T-cell (primary cell): ENCODE data around the gene MAP3K9. TPM values are rescaled to one million over a fixed set of nuclear protein-coding genes. Genes with fewer than 3 reads are reported as not detected.

Experiments
- ATAC-seq, 4 experiments: fragments of 200-7000 bp in 3 of 4; fragments of 150-1000 bp in 1 of 4; cut with Tn5 transposase; replicated peaks in 1 of 4; 1 replicate in 3 of 4; 2 replicates in 1 of 4; pipeline ENCODE4 v1.10.0; 2021; ENCODE audit warnings: moderate library complexity in 3 of 4, mild to moderate bottlenecking in 2 of 4, moderate number of reproducible peaks in 1 of 4
- CTCF ChIA-PET, 2 donors: fragments of 300-600 bp; sonication (Branson Sonifier 250); formaldehyde crosslinking; loops; one replicate each; lab custom pipeline; 2022; ENCODE audit warnings: antibody characterized with exemption in 2 of 2; lab: Charles Lee
- POLR2A ChIA-PET, 2 donors: fragments of 300-600 bp; sonication (Branson Sonifier 250); formaldehyde crosslinking; loops; one replicate each; lab custom pipeline; 2022; ENCODE audit warnings: antibody characterized with exemption in 2 of 2; lab: Charles Lee
- DNase-seq, 35 experiments: peaks; one replicate each; pipeline versions ENCODE4 v3.0.0 to v3.0.0-alpha.2; 2013 to 2023
- H3K27ac ChIP-seq: one replicate; pipeline ENCODE4 v1.5.1; 2013; ENCODE audit warnings: low read length
- H3K27me3 ChIP-seq, 2 experiments: replicated peaks in 1 of 2; 1 replicate in 1 of 2; 2 replicates in 1 of 2; pipeline versions ENCODE4 v1.6.1 to v1.7.0; 2013; ENCODE audit warnings: low read length in 1 of 2, mixed read lengths in 1 of 2; ENCODE audit not compliant: control insufficient read depth in 2 of 2, insufficient read depth in 2 of 2; ENCODE audit errors: extremely low read depth in 1 of 2
- H3K36me3 ChIP-seq, 2 donors: 1 replicate in 1 of 2; 2 replicates in 1 of 2; pipeline versions ENCODE4 v1.6.1 to v1.7.0; 2013; ENCODE audit warnings: low read length in 1 of 2; ENCODE audit not compliant: control insufficient read depth in 2 of 2, insufficient read depth in 1 of 2; ENCODE audit errors: extremely low read depth in 1 of 2
- H3K4me1 ChIP-seq, 2 experiments: 1 replicate in 1 of 2; 2 replicates in 1 of 2; pipeline versions ENCODE4 v1.6.1 to v1.7.0; 2013; ENCODE audit warnings: low read length in 2 of 2, mixed read lengths in 1 of 2; ENCODE audit not compliant: insufficient read depth in 2 of 2, control insufficient read depth in 1 of 2; ENCODE audit errors: extremely low read depth in 1 of 2
- H3K4me3 ChIP-seq, 2 donors: 1 replicate in 1 of 2; 2 replicates in 1 of 2; pipeline versions ENCODE4 v1.5.1 to v1.7.0; 2013; ENCODE audit warnings: mild to moderate bottlenecking in 2 of 2, low read length in 1 of 2, moderate library complexity in 1 of 2; ENCODE audit not compliant: control insufficient read depth in 1 of 2; ENCODE audit errors: extremely low read depth in 1 of 2
- H3K9me3 ChIP-seq: 2 replicates; pipeline ENCODE4 v1.7.0; 2013
- H3K27ac Mint-ChIP-seq, 2 donors: one replicate each; pipeline ENCODE4 v1.8.0; 2020 to 2021; ENCODE audit warnings: mild to moderate bottlenecking in 2 of 2, mixed read lengths in 2 of 2
- H3K27me3 Mint-ChIP-seq, 2 donors: one replicate each; pipeline ENCODE4 v1.8.0; 2021 to 2022; ENCODE audit warnings: mixed read lengths in 2 of 2
- H3K36me3 Mint-ChIP-seq: one replicate; pipeline ENCODE4 v1.8.0; 2021; ENCODE audit warnings: mixed read lengths
- H3K4me1 Mint-ChIP-seq, 3 donors: one replicate each; pipeline ENCODE4 v1.8.0; 2020 to 2022; ENCODE audit warnings: mixed read lengths in 3 of 3, mild to moderate bottlenecking in 1 of 3
- H3K4me3 Mint-ChIP-seq, 3 donors: one replicate each; pipeline ENCODE4 v1.8.0; 2020 to 2022; ENCODE audit warnings: mild to moderate bottlenecking in 3 of 3, mixed read lengths in 3 of 3, moderate library complexity in 3 of 3
- H3K9me3 Mint-ChIP-seq, 3 donors: one replicate each; pipeline ENCODE4 v1.8.0; 2020 to 2022; ENCODE audit warnings: mixed read lengths in 3 of 3
- WGBS: methylation state at CpG from one replicate; pipeline ENCODE4 v1.1.5; 2013; ENCODE audit warnings: missing lambda C conversion rate; ENCODE audit not compliant: insufficient coverage; 5-methylcytosine and 5-hydroxymethylcytosine counted together
- total RNA-seq, 35 experiments: library from RNA in 6 of 35; stranded (reverse) in 6 of 35; fragments of 120-200 nt in 1 of 35; gene quantifications; one replicate each; pipeline versions ENCODE4 v1.2.1 to v1.2.4 and lab custom pipeline; 2013 to 2026

MAP3K9 gene
- total RNA-seq, 5 donors from 2014 or later (not counting 1 experiment from before 2014, with no cell fraction given): 4.8 to 7.0 (median 6.6) TPM

DNA sequence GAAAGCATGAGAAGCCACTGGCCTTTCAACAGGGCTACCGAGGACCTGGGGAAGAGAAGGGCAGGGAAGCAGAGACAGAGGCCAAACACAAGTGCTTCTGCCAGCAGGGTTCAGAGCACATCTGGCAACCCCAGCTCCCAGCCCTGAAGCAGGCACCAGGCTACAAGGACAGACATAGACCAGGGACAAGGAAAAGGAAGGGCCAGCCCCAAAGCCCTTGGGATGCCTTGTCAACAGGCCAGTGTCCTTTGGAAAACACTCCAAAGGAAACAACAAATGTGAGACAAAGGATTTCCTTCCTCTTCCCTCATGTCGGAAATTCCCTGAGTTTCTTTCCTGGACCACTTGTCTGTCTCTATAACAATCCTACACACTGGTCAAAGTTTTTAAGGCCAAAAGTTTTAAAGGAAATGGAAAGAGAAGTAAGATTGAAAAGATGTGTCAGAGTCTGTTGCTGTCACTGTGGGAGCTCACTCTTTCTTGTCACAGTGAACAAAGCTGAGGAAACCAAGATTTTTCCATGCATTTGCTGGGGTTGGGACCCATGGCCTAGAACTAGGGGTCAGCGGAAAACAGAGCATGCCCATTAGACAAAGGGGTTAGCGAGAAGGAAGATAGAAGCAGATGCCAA lies 108.2 kb downstream of the MAP3K9 start:
- ATAC-seq (no peak), DNase-seq (no peak)
- Mint-ChIP-seq H3K4me3 (no peak overlapping the region), H3K27ac (no peak overlapping the region), H3K9me3 (no peaks in the 10 kb centered on the region), H3K27me3 (no peaks in the 10 kb centered on the region), H3K36me3 (no peaks in the 10 kb centered on the region), H3K4me1 (no peaks in the 10 kb centered on the region)
- ChIA-PET CTCF (interaction anchor here in 1 of 2 donors (0.6 kb wide), 1 partner anchor 14 kb away, joined by 3 read pairs; no protein-coding TSS in a partner anchor), POLR2A (no interaction called here)
- no peaks in the 10 kb centered on the region for H3K36me3 ChIP-seq
- H3K4me3 ChIP-seq: no peak overlapping the region
- 78% methylated on average over 3 of the region's 4 CpGs for WGBS
- H3K4me1 ChIP-seq: no peaks in the 10 kb centered on the region
- H3K27ac ChIP-seq: no peak overlapping the region
- peaks cover 0 to 7% of the 10 kb centered on the region in 2 experiments for H3K27me3 ChIP-seq
- H3K9me3 ChIP-seq: no peaks in the 10 kb centered on the region

DNA sequence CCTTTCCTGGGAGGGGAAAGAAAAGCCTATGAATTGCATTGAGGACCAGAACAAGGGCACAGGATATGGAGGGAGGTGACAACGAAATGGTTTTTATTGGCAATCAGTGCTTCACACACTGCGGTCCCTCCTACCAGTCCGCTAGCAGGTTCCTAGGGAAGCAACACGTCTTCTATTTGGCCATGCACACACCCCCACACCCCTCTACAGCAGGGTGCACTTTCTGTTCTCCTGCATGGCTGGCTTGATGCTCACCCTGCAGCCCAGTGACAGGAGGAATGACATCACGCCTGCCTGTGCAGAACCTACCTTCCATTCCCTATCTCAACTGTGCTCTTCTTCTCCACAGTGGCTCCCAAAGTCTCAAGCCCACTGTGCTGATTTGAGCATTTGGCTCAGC lies 109.7 kb downstream of the MAP3K9 start:
- peaks cover 0 to 7% of the 10 kb centered on the region in 2 experiments for H3K27me3 ChIP-seq
- H3K27ac ChIP-seq: no peak overlapping the region
- H3K4me1 ChIP-seq: no peaks in the 10 kb centered on the region
- H3K4me3 ChIP-seq: no peak overlapping the region
- no peak for ATAC-seq
- Mint-ChIP-seq H3K9me3 (no peaks in the 10 kb centered on the region), H3K4me1 (no peaks in the 10 kb centered on the region), H3K4me3 (no peak overlapping the region), H3K27me3 (no peaks in the 10 kb centered on the region), H3K36me3 (no peaks in the 10 kb centered on the region), H3K27ac (no peak overlapping the region)
- 79% methylated on average over 4 of the region's 5 CpGs for WGBS
- CTCF ChIA-PET: interaction anchor here in 1 of 2 donors (0.6 kb wide), 2 partner anchors 16 to 538 kb away, joined by 3 read pairs; no protein-coding TSS in a partner anchor
- H3K36me3 ChIP-seq: no peaks in the 10 kb centered on the region
- DNase-seq: no peak
- POLR2A ChIA-PET: no interaction called here
- no peaks in the 10 kb centered on the region for H3K9me3 ChIP-seq

DNA sequence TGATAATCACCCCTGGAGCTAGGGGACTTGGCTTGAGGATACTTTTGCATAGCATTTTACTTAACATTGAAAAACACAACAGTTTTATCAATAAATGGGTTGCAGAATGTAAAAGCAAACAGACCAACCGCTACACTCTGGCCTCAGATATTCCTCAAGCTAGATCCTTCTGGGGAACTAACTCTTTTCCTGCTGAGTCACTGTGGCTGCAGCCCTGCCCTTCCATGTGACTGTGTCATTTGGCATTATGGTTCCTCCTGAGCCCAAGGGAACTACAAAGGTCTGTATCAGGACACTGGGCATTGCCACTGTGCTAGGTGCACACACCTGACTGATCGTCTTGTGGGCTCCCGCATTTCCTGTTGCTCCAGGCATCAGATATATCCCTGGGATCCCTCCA lies 111.0 kb downstream of the MAP3K9 start:
- no peak overlapping the region for H3K4me3 ChIP-seq
- H3K36me3 ChIP-seq: no peaks in the 10 kb centered on the region
- no peaks in the 10 kb centered on the region for H3K36me3 Mint-ChIP-seq
- peaks cover 0 to 7% of the 10 kb centered on the region in 2 experiments for H3K27me3 ChIP-seq
- H3K9me3 ChIP-seq: no peaks in the 10 kb centered on the region
- H3K27me3 Mint-ChIP-seq: no peaks in the 10 kb centered on the region
- H3K4me1 ChIP-seq: no peaks in the 10 kb centered on the region
- ATAC-seq (no peak), DNase-seq (no peak)
- no peaks in the 10 kb centered on the region for H3K4me1 Mint-ChIP-seq
- ChIA-PET POLR2A (no interaction called here), CTCF (no interaction called here)
- no peak overlapping the region for H3K4me3 Mint-ChIP-seq
- no peak overlapping the region for H3K27ac Mint-ChIP-seq
- no peak overlapping the region for H3K27ac ChIP-seq
- WGBS: 79% methylated on average over 3 of the region's 3 CpGs
- no peaks in the 10 kb centered on the region for H3K9me3 Mint-ChIP-seq

DNA sequence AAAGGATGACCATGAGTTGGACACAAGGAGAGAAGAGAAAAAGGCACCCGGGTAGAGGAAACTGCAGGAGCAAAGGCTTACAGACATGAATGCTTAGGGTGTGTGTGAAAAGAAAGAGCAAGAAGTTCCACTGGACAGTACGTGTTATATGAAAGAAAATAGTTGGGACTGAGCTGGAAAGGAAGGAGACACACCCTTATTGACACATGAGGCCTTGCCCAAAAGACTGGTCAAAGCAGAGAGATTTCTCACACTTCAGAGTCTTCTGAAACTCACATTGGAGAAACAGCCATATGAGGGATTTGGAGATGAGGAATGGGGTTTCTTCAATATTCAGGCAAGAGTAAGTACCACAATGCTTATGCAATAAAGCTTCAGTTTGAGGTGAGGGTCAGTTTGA lies 111.6 kb downstream of the MAP3K9 start:
- no peaks in the 10 kb centered on the region for H3K9me3 ChIP-seq
- no peaks in the 10 kb centered on the region for H3K36me3 ChIP-seq
- peaks cover 0 to 7% of the 10 kb centered on the region in 2 experiments for H3K27me3 ChIP-seq
- no peak overlapping the region for H3K27ac Mint-ChIP-seq
- POLR2A ChIA-PET: no interaction called here
- H3K4me1 Mint-ChIP-seq: no peaks in the 10 kb centered on the region
- CTCF ChIA-PET: no interaction called here
- no peak overlapping the region for H3K4me3 Mint-ChIP-seq
- H3K27me3 Mint-ChIP-seq: no peaks in the 10 kb centered on the region
- H3K4me3 ChIP-seq: no peak overlapping the region
- DNase-seq (no peak), ATAC-seq (no peak)
- WGBS: 100% methylated on average over 1 of the region's 2 CpGs
- H3K36me3 Mint-ChIP-seq: no peaks in the 10 kb centered on the region
- H3K27ac ChIP-seq: no peak overlapping the region
- no peaks in the 10 kb centered on the region for H3K4me1 ChIP-seq
- H3K9me3 Mint-ChIP-seq: no peaks in the 10 kb centered on the region

GRCh38 chr14:70696026-70696425 lies 113.3 kb downstream of the MAP3K9 start:
- Mint-ChIP-seq H3K4me1 (no peaks in the 10 kb centered on the region), H3K4me3 (no peak overlapping the region), H3K27me3 (no peaks in the 10 kb centered on the region), H3K9me3 (no peaks in the 10 kb centered on the region), H3K36me3 (no peaks in the 10 kb centered on the region), H3K27ac (no peak overlapping the region)
- Histone ChIP-seq H3K9me3 (no peaks in the 10 kb centered on the region), H3K4me1 (no peaks in the 10 kb centered on the region), H3K36me3 (no peaks in the 10 kb centered on the region), H3K27ac (no peak overlapping the region), H3K27me3 (peaks cover 0 to 7% of the 10 kb centered on the region in 2 experiments), H3K4me3 (no peak overlapping the region)
- no peak for ATAC-seq
- no CpG with 5 or more reads among the region's 2 CpGs for WGBS
- ChIA-PET CTCF (no interaction called here), POLR2A (no interaction called here)
- DNase-seq: no peak

DNA sequence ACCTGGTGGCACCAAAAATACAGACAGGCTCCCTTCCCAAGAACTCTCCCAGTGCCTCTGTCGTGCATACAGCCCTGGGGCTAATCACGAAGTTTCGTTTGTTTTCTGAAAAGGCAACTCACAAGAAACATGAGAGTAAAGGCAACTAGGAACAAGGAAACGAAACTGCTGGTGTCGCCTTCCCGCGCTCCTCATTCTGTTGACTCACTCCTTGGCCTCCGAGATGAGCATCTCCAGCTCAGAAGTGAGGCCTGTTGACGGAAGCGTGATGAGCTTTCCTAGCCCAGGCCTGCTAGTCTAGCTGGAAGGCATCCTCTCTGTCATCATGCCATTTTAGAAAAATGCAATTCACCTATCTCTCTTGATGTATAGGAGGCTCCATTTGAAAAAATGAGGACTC lies 117.1 kb downstream of the MAP3K9 start:
- Mint-ChIP-seq H3K9me3 (no peaks in the 10 kb centered on the region), H3K27ac (no peak overlapping the region), H3K27me3 (no peaks in the 10 kb centered on the region), H3K4me1 (no peaks in the 10 kb centered on the region), H3K4me3 (no peak overlapping the region), H3K36me3 (no peaks in the 10 kb centered on the region)
- no peaks in the 10 kb centered on the region for H3K36me3 ChIP-seq
- no peaks in the 10 kb centered on the region for H3K27me3 ChIP-seq
- no peak overlapping the region for H3K4me3 ChIP-seq
- H3K9me3 ChIP-seq: no peaks in the 10 kb centered on the region
- no peaks in the 10 kb centered on the region for H3K4me1 ChIP-seq
- no peak overlapping the region for H3K27ac ChIP-seq
- ATAC-seq (no peak), DNase-seq (no peak)
- WGBS: 87% methylated on average over 8 of the region's 10 CpGs
- POLR2A ChIA-PET: interaction anchor here in 1 of 2 donors (0.7 kb wide), 1 partner anchor 10 kb away, joined by 5 read pairs; no protein-coding TSS in a partner anchor
- CTCF ChIA-PET: interaction anchor here in 1 of 2 donors (1.1 kb wide), 1 partner anchor 11 kb away, joined by 3 read pairs; no protein-coding TSS in a partner anchor
